ENCODE results near the gene ZC3H10. TPM values are rescaled to one million over a fixed set of nuclear protein-coding genes. Genes with fewer than 3 reads are reported as not detected.

The ZC3H10 gene
- total and polyA plus RNA-seq, 2 of the 13 experiments (the other 11 are each of a cell fraction or from before 2014, with no cell fraction given), result 0.70 to 2.3 TPM

- TF ChIP-seq MAZ (IDR thresholded peaks at IDR 0.05; ENCODE audit: borderline replicate concordance, low read depth, low read length), result 0 out of 2 replicates have a peak, but pooled peaks have one; percentile 2
- TF ChIP-seq MAZ (CRISPR knock-in tag; IDR thresholded peaks at IDR 0.05; ENCODE audit: low read depth), result no peak
- TF ChIP-seq ZNF747 (CRISPR knock-in tag; IDR thresholded peaks at IDR 0.05; ENCODE audit: borderline replicate concordance), result 0 out of 2 replicates have a peak, but pooled peaks have one; percentile 8
- 0 out of 2 replicates have a peak, but pooled peaks have one; percentile 19 for TF ChIP-seq PATZ1 (CRISPR knock-in tag; IDR thresholded peaks at IDR 0.05)
Observed at GRCh38 chr12:56152756-56153677, 35.0 kb downstream of the ZC3H10 start (continued).

- peak overlapping the region; percentile 82 for H3K4me2 ChIP-seq (ENCODE audit: low read depth, low read length)
- intact Hi-C loops (cut with micrococcal nuclease; ENCODE audit: unreplicated experiment), result loop anchor here (2.0 kb wide), 1 partner anchor 35 kb away; the partner anchor contains the start of gene ZC3H10
- no peak for TF ChIP-seq POGK (CRISPR knock-in tag; conservative IDR thresholded peaks at IDR 0.05)
- TF ChIP-seq BCL3 (CRISPR knock-in tag; IDR thresholded peaks at IDR 0.05), result no peak
- no peak for TF ChIP-seq MAX (IDR thresholded peaks at IDR 0.05)
- TF ChIP-seq HNF4G (IDR thresholded peaks at IDR 0.05; ENCODE audit: borderline replicate concordance, low read depth, low read length), result no peak
- TF ChIP-seq HNF4G (CRISPR knock-in tag; IDR thresholded peaks at IDR 0.05; ENCODE audit: borderline replicate concordance, low read depth), result no peak
- no peak for TF ChIP-seq TRAFD1 (CRISPR knock-in tag; IDR thresholded peaks at IDR 0.05; ENCODE audit: borderline replicate concordance)
- TF ChIP-seq GTF3A (CRISPR knock-in tag; conservative IDR thresholded peaks at IDR 0.05), result no peak
- TF ChIP-seq ZNF329 (CRISPR knock-in tag; IDR thresholded peaks at IDR 0.05; ENCODE audit: low read depth), result no peak
- TF ChIP-seq GZF1 (CRISPR knock-in tag; IDR thresholded peaks at IDR 0.05), result no peak
Observed at GRCh38 chr12:56153678-56154065, 35.6 kb downstream of the ZC3H10 start.

More at GRCh38 chr12:56153678-56154065, 35.6 kb downstream of the ZC3H10 start:
- Histone ChIP-seq H4K20me1 (ENCODE audit: insufficient read depth, low read length) (no peaks in the 10 kb centered on the region), H3K4me3 (replicated peaks in 1 of 3; ENCODE audit: insufficient read depth in 1 of 3, low read depth in 2 of 3, low read length in 3 of 3) (peak overlapping the region in 2 of 3 experiments; percentile 82 to 86; a peak in 3 of 6 replicates), H3K27me3 (ENCODE audit: control insufficient read depth in 1 of 2, insufficient read depth in 2 of 2, low read length in 2 of 2) (no peaks in the 10 kb centered on the region; a peak in 1 of 5 replicates), H3K27ac (ENCODE audit: extremely low read length, insufficient read depth, low read length) (peak overlapping the region; percentile 89), H3K36me3 (replicated peaks in 1 of 2; ENCODE audit: control insufficient read depth in 1 of 2, insufficient read depth in 2 of 2, low read length in 2 of 2) (0 out of 5 replicates have a peak, but pooled peaks cover 0 to 1% of the 10 kb centered on the region in 2 experiments), H3K79me2 (ENCODE audit: insufficient read depth, low read length) (peaks cover 20% of the 10 kb centered on the region), H3K4me1 (ENCODE audit: insufficient read depth, low read length) (peaks cover 43% of the 10 kb centered on the region), H3K9me3 (ENCODE audit: low read length) (no peaks in the 10 kb centered on the region), H2AFZ (ENCODE audit: low read length) (no peak overlapping the region), H3K9ac (ENCODE audit: insufficient read depth, low read depth, low read length) (peak overlapping the region; percentile 76)
- CTCF ChIA-PET (ENCODE audit: low intra/inter-chr PET ratio, low total read pairs), result no interaction called here
- DNase-seq (ENCODE audit: low spot score) (no peak), ATAC-seq (no peak), FAIRE-seq (no peak)
- POLR2A ChIA-PET, result interaction anchor here (1.4 to 2.3 kb wide), 2 partner anchors 25 to 36 kb away, joined by 3 to 17 read pairs; partner anchors contain the start of genes ESYT1 and ZC3H10
- in situ Hi-C loops (cut with HindIII; ENCODE audit: extremely low pct_ligation_motif_present, low pct_unique_long_range_greater_than_20kb), result no loop called here
- no TSS peak for BruUV-seq (replicated peaks)
- WGBS (ENCODE audit: low lambda C conversion rate), result 96% methylated on average over 3 of the region's 5 CpGs

Measured in HepG2 (cell line).